Medulla oblongata (tissue), 1 donor: ENCODE measurements around the gene CMKLR1.
A peak's percentile ranks its signal among the peaks of the same experiment; 100 is the strongest.

ENCODE experiments used
- DNase-seq: peaks from one replicate; pipeline ENCODE4 v3.0.0-alpha.2; 2015; ENCODE audit errors: extremely low spot score

The CMKLR1 gene

DNA sequence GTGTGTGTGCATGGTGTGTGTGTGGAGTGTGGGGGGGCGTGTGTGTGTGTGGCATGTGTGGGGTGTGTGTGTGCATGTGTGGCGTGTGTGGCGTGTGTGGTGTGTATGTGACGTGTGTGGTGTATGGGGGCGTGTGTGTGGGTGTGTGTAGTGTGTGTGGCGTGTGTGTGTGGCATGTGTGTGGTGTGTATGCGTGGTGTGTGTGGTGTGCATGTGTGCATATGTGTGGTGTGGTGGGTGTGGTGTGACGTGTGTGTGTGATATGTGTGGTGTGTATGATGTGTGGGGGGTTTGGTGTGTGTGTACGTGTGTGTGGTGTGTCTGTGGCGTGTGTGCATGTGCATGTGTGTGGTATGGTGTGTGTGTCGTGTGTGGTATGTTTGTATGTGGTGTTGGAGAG lies 24.1 kb upstream of the CMKLR1 start:
- DNase-seq, result no peak

DNA sequence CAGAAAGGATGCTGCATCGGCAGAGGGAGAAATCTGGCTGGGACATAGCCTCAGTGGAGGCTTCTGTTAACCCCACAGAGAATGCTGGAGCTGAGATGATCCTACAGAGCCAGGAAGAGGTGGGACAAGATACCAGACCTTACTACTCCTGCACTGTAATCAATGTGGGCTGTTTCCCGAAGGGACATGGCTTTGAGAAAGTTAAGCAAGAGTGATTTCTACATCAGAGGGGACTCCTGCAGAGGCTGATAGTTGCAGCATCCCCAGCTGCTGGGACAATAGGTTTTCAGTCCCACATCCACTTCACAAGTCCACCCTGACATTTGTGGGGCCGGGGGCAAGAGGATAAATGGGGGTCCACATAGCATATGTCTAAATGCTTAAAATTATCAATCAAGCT lies 22.5 kb upstream of the CMKLR1 start:
- no peak for DNase-seq

DNA sequence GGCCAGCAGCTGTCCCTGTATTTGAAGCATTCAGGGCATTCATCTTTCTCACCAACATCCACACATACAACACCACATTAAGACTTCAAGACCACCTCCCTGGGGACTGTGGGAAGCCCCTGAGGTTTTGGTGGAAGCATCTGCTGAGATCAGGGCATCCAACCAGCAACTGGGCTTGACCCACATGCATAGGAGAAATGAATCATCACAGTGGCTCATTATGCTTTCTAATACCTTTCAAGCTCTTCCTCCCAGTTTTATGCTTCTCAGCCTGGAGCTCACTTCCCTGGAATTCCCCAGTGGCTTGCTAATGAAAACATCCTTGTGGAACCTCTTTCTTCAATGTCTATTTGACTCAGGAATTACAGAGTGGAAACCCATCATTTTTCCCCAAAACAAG lies 21.4 kb upstream of the CMKLR1 start:
- DNase-seq, result no peak

DNA sequence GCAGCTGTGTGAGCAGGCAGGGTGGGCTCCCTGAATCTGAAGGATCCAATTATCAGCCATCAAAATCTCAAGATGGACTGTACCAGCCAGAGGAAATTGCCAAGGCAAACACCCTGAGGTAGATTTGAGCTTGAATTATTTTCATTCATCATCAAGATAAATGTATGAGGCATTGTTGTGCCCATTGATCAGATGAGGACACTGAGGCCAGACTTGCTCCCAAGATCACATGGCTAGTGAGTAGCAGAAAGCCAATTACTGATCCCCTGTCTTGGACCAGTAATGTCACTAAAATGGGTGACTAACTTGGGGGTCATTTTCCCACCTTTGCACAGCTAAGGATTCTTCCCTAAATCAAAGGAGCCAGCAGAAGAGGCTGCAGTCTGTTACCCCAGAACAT lies 20.9 kb upstream of the CMKLR1 start:
- DNase-seq, result no peak

DNA sequence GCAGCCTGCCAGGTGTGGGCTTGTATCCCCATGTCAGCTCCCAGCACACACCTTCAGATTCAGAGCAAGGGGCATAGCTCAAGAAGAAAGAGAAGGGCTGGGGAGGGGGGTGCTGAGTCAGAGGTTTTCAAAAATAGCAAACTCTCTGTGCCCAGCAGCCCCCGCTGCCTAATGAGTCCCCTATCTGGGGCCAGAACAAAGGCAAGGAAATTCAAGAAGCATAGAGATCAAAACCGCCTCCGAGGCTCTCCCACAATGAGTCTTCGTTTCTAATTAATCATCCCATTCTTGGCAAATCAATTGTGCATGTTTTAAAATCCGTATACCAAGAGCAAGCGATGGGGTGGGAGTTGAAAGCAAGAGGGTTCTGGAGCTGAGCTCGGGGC lies 19.5 kb upstream of the CMKLR1 start:
- no peak for DNase-seq

DNA sequence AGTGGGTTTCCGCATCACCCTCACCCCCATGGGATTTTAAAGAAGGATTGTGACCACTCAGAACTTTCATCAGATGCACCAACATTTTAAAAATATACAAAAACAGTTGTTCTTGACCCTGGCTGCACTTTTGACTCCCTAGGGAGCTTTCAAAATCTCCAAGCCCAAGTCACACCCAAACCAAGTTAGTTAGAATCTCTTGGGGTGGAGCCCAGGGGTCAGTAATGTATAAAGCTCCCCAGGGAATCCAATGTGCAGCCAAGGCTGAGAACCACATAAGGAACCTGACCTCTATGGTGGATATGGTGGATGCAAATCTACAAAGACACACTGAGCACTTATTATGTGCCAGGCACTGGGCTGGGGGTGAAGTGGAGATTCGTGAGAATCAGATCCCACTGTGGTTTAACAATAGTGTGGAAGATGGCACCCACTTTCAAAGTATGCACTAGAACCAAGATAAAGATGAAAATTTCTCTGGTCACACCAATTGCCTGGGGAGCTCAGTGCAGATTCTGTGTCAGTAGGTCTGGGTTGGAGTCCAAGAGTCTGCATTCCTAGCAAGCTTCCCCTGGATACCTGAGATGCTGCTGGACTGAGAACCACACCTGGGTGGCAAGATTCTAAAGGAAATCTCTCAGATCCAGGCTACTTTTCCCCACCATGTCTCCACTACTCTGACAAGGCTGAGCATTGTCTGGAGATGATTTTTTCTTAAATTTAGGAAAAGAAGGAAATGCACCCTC lies 18.9 kb upstream of the CMKLR1 start:
- DNase-seq, result no peak

DNA sequence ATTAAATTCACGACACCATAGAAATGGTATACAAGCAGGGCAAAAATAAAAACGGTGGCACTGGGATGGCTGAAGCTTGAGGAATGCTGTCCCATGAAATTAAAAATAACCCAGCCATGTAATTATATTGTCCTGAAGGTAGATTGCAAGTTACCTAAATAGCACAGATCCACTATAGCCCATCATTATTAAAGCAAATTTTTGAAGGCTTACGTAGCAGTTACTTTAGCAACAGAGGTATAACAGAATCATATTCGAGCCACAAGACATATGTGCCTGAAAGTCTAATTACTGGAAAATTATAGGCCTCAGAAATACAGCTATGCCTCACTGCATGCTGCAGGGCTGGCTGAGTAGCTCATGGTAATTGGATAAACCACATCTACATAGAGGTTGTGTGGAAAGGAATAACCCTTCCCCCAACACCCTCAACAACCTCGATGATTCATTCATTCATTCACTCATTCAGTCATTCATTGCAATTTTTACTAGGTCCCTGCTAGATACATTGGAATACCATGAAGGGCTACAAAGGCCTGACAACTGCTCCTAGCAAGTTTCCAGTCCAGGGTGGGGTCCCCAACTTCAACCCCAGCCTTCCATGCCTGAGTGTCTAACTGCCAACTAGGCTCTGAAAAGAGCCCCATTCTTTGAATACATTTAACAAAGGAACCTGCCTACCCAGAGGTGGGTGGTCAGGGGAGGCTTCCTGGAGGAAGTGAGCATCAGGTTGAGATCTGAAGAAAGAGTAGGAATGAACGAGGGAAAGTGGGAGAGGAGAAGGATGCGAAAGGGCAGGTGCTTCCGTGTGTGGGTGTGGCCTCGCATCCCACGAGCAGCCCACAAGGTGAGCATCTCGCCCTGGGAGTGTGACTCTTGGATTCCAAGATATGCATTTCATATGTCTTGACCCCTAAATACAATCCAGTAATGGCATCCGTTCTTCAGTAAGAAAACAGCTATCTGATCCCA lies 18.0 kb upstream of the CMKLR1 start:
- DNase-seq, result no peak

DNA sequence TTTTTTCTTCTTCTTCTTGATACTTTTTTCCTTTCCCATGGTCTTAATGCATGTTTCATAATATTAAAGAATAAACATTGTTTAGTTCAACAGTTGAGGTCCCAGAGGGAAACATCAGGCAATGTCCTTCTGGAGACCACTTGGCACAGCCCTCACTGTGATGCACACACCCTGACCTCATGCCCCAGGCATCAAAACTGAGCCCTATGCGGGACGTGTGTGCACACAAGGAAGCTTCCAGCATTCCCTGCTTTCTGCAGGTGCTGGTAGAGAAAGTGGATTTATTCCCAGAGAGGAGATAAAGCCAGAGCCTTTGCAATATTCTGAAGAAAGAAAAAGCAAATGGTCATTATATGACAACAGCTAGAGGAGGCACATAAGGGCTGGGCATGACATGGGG lies 16.0 kb upstream of the CMKLR1 start:
- DNase-seq, result no peak

DNA sequence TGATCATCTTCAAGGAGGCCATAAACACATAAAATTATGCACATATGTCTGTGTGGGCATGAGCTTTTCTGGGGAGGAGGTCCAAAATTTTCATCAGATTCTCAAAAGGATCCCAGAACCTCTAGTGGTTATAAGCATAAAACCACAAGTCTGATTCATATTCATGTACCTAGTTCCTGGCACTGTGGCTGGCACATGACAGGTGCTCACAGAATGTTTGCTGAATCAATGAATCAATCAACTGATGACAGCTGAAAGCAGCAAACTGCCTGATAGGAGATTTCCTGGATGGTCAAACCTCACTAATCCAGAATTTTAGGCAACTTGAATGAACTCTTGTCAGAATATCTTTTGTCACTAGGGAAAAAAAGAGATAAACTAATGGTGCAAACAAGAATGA lies 13.5 kb upstream of the CMKLR1 start:
- no peak for DNase-seq

DNA sequence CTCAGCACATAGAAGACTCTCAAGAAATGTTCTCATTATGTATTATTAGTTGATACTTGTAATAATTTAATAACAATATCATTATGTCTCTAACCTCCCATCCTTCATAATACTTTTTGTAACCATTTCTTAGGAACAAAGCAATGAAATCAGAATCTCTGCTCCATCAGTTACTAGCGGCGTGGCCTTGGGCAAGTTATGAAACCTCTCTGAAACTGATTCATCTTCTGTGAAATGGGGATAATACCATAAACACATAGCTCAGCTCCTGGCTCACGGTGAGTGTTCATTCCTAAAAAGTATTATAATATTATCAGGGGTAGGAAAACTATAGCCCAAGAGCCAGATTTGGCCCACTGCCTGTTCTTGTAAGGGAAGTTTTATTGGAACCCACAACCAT lies 11.4 kb upstream of the CMKLR1 start:
- DNase-seq, result no peak

DNA sequence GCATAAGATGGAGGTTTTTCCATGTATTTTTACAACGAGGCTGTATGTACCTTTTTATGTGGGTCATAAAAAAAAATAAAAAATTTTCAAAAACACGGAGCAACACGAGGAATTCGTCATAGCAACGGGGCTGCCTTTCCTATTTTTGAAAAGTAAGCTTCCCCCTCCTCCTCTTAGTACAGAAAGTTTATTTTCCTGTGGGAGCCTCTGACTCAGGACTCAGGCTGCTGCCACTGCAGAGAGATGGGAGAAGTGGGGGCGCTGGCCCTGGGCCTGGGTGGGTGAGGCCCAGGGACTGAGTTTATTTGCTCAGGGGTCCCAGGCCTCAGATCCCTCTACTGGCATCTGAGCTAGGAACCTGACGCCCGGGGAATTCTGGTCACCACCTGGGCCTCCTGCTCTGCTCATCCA lies 10.2 kb upstream of the CMKLR1 start:
- DNase-seq, result no peak

DNA sequence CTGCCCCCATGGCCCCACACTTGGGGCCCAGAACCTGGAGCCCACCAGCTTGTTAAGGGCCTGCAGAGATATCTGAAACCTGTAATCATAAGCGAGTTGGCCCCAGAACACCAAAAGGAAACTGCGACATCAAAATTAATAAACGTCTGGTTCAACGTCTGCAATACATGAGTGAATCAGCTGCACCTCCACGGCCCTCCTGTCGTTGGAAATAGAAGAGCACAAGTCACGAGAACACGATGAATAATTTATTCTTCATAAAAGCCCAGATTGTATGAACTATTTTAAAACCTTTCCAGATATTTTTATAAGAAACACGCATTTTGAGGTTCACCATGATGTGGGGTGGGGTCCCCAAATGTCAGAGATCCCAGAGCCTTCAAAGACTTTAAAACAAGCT lies 9.7 kb upstream of the CMKLR1 start:
- DNase-seq, result no peak

DNA sequence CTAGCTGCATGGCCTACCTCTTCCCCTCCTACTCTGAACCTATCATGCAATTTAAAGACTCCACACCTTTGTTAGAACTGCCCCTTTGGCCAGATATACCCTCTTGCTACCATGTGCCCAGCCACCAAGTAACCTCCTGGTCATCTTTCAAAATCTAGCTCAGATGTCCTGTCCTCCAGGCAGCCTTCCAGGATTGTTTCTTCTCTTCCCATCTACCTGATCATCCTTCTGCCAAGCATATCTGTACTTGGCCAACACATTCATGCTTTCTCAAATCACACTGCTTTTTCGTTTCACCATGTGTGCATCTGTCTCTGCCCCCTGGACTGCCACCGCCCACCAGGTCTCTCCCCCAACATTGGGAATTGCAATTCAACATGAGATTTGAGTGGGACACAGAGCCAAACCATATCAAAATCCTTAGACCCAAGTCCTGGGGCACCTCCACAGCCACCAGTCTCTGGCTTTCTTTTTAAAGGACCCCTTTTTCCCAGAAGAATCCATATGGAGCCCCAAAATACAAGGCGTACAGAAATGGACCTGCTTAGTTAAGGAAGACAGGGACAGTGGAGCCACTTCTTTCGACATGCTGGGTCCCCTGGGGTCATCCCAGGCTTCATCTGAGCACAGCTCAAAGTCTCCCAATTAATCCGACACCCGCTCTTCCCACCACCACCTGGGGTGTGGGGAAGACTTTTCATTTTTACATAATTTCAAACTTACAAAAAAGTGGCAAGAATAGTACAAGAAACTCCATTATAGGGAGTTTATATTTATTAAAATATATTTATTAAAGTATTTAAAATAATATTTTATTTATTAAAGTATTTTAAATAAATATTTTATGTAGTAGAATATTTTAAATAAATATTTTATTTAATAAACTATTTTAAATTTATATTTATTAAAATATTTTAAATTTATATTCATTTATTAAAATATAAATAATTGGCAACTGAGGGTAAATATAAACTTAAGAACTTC lies 7.9 kb upstream of the CMKLR1 start:
- DNase-seq, result no peak

DNA sequence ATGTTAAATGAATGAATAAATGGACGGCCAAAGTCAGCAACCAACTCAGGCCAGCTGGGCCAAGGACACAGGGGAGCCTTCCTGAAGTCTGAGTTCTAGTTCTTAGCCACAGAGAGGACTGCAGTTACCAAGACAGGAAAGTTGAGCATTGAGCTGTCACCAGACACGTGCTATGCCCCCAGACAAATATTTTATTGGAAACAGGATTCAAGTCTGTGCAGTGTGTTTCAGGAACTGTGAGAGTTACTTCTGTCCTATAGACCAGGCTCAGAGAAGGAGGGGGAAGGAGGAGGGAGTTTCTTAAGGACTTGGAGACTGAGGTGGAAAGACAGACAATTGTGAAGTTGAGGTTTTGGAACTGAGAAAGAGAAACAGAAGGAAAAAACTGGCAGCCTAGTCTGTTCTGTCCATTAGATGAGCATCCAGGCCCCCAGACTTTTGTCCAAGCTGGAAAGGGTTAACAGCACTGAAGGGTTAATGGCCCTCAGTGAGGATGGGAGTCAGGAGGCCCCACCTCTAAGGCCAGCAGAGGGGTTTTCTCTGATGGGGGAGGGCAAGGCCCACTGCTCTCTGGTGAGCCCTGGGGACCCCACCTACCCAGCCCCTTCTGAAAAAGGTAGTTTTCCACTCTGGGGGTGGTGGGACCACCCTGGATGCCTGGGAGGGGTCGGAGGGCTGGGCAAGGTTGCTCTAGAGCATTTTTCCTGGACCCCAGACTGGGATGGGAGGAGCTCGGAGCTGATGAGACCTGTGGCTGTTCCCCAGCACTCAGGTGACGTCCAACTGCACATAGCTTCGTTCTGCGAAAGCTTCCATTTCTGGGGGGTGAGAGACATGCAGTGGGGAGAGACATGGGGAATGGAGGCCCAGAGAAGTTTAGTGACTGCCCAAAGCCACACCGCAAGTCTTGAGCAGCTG lies 6.9 kb upstream of the CMKLR1 start:
- DNase-seq, result peak; percentile 45

DNA sequence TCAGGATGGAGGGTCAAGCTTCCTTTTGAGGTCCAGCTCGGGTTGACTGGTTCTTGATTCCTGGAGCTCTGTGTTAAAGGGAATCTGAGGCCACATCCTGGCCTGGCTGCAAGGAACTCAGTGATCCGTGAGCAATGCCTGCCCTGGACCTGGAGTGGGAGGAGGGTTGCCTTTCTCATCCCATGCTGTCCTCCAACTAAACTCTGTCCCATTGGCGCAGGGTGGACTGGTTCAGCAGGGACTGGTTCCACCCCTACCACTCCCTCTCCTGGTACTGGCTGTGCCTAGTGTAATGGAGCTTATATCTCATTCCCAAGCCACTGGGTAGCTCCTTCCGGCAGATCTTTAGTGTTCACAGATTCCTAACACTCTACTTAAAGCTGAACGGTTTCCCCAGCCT lies 3.9 kb upstream of the CMKLR1 start:
- DNase-seq, result no peak

DNA sequence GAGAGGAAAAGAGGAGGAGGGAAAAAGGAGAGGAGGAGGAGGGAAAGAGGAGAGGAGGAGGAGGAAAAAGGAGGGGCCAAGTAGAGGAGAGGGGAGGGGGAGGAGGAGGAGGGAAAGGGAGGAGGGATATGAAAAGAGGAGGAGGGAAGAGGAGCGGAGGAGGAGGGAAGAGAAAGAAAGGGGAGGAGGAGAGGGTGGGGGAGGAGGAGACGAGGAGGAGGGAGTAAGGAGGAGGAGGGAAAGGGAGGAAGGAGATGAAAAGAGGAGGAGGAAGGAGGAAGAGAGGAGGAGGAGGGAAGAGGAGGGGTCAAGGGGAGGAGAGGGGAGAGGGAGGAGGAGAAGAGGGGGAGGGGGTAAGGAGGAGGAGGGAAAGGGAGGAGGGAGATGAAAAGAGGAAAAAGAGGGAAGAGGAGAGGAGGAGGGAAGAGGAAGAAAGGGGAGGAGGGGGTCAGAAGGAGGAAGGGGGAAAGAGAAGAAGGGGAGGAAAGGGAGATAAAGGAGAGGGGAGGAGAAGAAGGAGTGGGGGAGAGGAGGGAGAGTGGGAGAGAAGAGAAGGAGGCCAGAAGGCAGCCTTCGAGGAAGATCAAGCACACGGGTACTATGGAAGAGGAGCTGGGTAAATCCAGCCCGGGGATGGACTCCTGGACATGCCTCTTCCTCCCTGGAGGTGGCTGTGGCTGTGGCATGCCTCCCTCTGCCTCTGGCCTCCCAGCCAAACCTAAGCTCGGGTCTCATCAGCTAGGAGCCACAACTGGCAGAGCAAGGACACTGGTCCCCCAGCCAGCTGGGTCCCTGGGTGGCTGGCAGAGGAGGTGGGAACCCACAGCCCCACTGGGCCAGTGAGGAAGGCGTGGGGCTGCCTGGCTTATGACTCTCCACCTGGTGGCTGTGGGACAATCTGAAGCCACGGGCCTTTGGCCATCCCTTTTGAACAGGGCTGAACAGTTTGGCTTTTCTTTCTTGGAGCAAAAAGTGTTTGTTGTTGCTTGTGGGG lies 3.0 kb upstream of the CMKLR1 start:
- no peak for DNase-seq

DNA sequence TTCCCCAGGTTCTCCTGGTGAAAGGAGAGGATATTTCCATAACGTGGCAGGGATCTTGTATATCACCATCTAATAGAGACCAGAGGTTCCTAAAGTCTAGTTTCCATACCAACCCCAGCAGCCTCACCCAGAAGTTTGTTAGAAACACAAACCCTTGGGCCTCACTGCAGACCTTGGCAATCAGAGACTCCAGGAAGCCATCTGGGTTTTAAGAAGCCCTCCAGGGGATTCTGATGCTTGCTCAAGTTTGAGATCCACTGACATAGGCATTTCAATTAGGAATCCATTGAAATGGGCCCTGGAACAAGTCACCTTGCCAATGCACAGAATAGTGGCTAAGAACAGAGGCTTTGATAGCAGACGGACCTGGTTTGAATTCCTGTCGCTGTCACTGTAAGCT lies 2.2 kb upstream of the CMKLR1 start:
- no peak for DNase-seq

DNA sequence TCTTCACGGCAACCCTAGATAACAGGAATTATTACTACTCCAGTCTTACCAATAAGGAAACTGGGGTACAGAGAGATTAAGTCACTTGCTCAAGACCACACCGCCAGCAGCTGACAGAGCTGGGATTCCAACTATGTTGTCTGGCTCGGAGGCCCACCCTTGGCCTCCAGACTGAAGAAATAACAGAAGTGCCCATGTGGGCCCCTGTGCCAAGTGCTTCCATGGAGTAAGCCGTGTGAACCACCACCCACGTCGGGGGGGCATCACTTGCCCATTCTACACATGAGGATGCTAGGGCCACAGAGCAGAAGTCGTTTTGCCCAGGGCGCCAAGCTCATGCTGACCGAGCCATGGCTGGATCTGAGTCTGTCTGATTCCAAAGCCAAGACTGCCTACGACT lies 926 bp upstream of the CMKLR1 start:
- peak; percentile 50 for DNase-seq
